ENCODE results near the gene JARID2. TPM values are rescaled to one million over a fixed set of nuclear protein-coding genes. Genes with fewer than 3 reads are reported as not detected.
A peak's percentile ranks its signal among the peaks of the same experiment; 100 is the strongest.

JARID2 gene
- total RNA-seq, 1 donor from 2014 or later, result 24.2 TPM

GRCh38 chr6:15364401-15365037 lies 118.7 kb downstream of the JARID2 start:
- Histone ChIP-seq H3K9ac (ENCODE audit: low read length) (no peak overlapping the region), H3K36me3 (ENCODE audit: insufficient read depth, low read length) (no peaks in the 10 kb centered on the region), H2AFZ (ENCODE audit: low read depth, low read length) (no peak overlapping the region), H3K27ac (ENCODE audit: low read depth, low read length) (no peak overlapping the region), H3K4me3 (ENCODE audit: insufficient read depth, low read depth, low read length) (no peak overlapping the region), H3K4me2 (ENCODE audit: low read length) (no peak overlapping the region), H3K27me3 (ENCODE audit: insufficient read depth, low read length) (no peaks in the 10 kb centered on the region), H3K9me3 (ENCODE audit: insufficient read depth, low read depth, low read length) (no peaks in the 10 kb centered on the region), H4K20me1 (ENCODE audit: insufficient read depth, low read length) (peaks cover 98% of the 10 kb centered on the region), H3K4me1 (ENCODE audit: insufficient read depth, low read length) (peaks cover 13% of the 10 kb centered on the region), H3K79me2 (ENCODE audit: insufficient read depth, low read length) (peaks cover 98% of the 10 kb centered on the region)
- TF ChIP-seq CTCF (IDR thresholded peaks at IDR 0.05; ENCODE audit: insufficient read depth, low read depth, low read length), result no peak
- TF ChIP-seq EZH2 (IDR thresholded peaks at IDR 0.05; ENCODE audit: insufficient read depth, low read length), result no peak
- H3K4me3 Mint-ChIP-seq (ENCODE audit: unreplicated experiment), result no peak overlapping the region
- no peaks in the 10 kb centered on the region for H3K9me3 Mint-ChIP-seq (ENCODE audit: unreplicated experiment)
- H3K27ac Mint-ChIP-seq (ENCODE audit: unreplicated experiment), result no peak overlapping the region
- peaks cover 26% of the 10 kb centered on the region for H3K4me1 Mint-ChIP-seq (ENCODE audit: low read depth, unreplicated experiment)
- DNase-seq (ENCODE audit: low read depth) (no peak), FAIRE-seq (no peak)
- H3K36me3 Mint-ChIP-seq (ENCODE audit: low read depth, unreplicated experiment), result no peaks in the 10 kb centered on the region
- H3K27me3 Mint-ChIP-seq (ENCODE audit: low read depth, unreplicated experiment), result no peaks in the 10 kb centered on the region

GRCh38 chr6:15365273-15365687 lies 119.4 kb downstream of the JARID2 start:
- H3K36me3 Mint-ChIP-seq (ENCODE audit: low read depth, unreplicated experiment), result no peaks in the 10 kb centered on the region
- Histone ChIP-seq H3K79me2 (ENCODE audit: insufficient read depth, low read length) (peaks cover 99% of the 10 kb centered on the region), H3K9me3 (ENCODE audit: insufficient read depth, low read depth, low read length) (no peaks in the 10 kb centered on the region), H3K4me2 (ENCODE audit: low read length) (peak overlapping the region; percentile 69), H3K36me3 (ENCODE audit: insufficient read depth, low read length) (no peaks in the 10 kb centered on the region), H3K27me3 (ENCODE audit: insufficient read depth, low read length) (no peaks in the 10 kb centered on the region), H3K4me3 (ENCODE audit: insufficient read depth, low read depth, low read length) (peak overlapping the region; percentile 0), H3K27ac (ENCODE audit: low read depth, low read length) (no peak overlapping the region), H3K4me1 (ENCODE audit: insufficient read depth, low read length) (peaks cover 13% of the 10 kb centered on the region), H3K9ac (ENCODE audit: low read length) (peak overlapping the region; percentile 9), H2AFZ (ENCODE audit: low read depth, low read length) (no peak overlapping the region), H4K20me1 (ENCODE audit: insufficient read depth, low read length) (peaks cover 99% of the 10 kb centered on the region)
- H3K4me1 Mint-ChIP-seq (ENCODE audit: low read depth, unreplicated experiment), result peaks cover 23% of the 10 kb centered on the region
- H3K9me3 Mint-ChIP-seq (ENCODE audit: unreplicated experiment), result no peaks in the 10 kb centered on the region
- DNase-seq (ENCODE audit: low read depth) (peak; percentile 83), FAIRE-seq (no peak)
- TF ChIP-seq CTCF (IDR thresholded peaks at IDR 0.05; ENCODE audit: insufficient read depth, low read depth, low read length), result no peak
- no peak for TF ChIP-seq EZH2 (IDR thresholded peaks at IDR 0.05; ENCODE audit: insufficient read depth, low read length)
- H3K4me3 Mint-ChIP-seq (ENCODE audit: unreplicated experiment), result no peak overlapping the region
- H3K27ac Mint-ChIP-seq (ENCODE audit: unreplicated experiment), result no peak overlapping the region
- no peaks in the 10 kb centered on the region for H3K27me3 Mint-ChIP-seq (ENCODE audit: low read depth, unreplicated experiment)

- H3K4me1 ChIP-seq (ENCODE audit: insufficient read depth, low read length), result peaks cover 13% of the 10 kb centered on the region
- H3K9me3 ChIP-seq (ENCODE audit: insufficient read depth, low read depth, low read length), result no peaks in the 10 kb centered on the region
- no peak for FAIRE-seq
- no peak for DNase-seq (ENCODE audit: low read depth)
- Mint-ChIP-seq H3K27ac (ENCODE audit: unreplicated experiment) (peak overlapping the region; percentile 12), H3K36me3 (ENCODE audit: low read depth, unreplicated experiment) (no peaks in the 10 kb centered on the region), H3K27me3 (ENCODE audit: low read depth, unreplicated experiment) (no peaks in the 10 kb centered on the region), H3K9me3 (ENCODE audit: unreplicated experiment) (no peaks in the 10 kb centered on the region), H3K4me1 (ENCODE audit: low read depth, unreplicated experiment) (peaks cover 23% of the 10 kb centered on the region), H3K4me3 (ENCODE audit: unreplicated experiment) (no peak overlapping the region)
- no peaks in the 10 kb centered on the region for H3K27me3 ChIP-seq (ENCODE audit: insufficient read depth, low read length)
- peak overlapping the region; percentile 0 for H3K4me3 ChIP-seq (ENCODE audit: insufficient read depth, low read depth, low read length)
- no peak overlapping the region for H2AFZ ChIP-seq (ENCODE audit: low read depth, low read length)
- TF ChIP-seq CTCF (IDR thresholded peaks at IDR 0.05; ENCODE audit: insufficient read depth, low read depth, low read length) (no peak), EZH2 (IDR thresholded peaks at IDR 0.05; ENCODE audit: insufficient read depth, low read length) (no peak)
- peaks cover 98% of the 10 kb centered on the region for H3K79me2 ChIP-seq (ENCODE audit: insufficient read depth, low read length)
- no peak overlapping the region for H3K27ac ChIP-seq (ENCODE audit: low read depth, low read length)
- peaks cover 99% of the 10 kb centered on the region for H4K20me1 ChIP-seq (ENCODE audit: insufficient read depth, low read length)
- H3K4me2 ChIP-seq (ENCODE audit: low read length), result peak overlapping the region; percentile 69
- H3K9ac ChIP-seq (ENCODE audit: low read length), result peak overlapping the region; percentile 9
- H3K36me3 ChIP-seq (ENCODE audit: insufficient read depth, low read length), result no peaks in the 10 kb centered on the region
Observed at GRCh38 chr6:15366003-15366535, 120.2 kb downstream of the JARID2 start.
